Endometrial microvascular endothelial cells (primary cell): ENCODE measurements around the gene ERVH48-1. TPM values are rescaled to one million over a fixed set of nuclear protein-coding genes. Genes with fewer than 3 reads are reported as not detected.
"Not testable (repeated sequence)": the region's sequence is repeated elsewhere in the genome, so short reads cannot be mapped to it uniquely, and the experiment has no call there.

ENCODE experiments used
- in situ Hi-C: cut with HindIII; loops from 2 replicates; pipeline ENCODE4 v1.10.0; 2017; ENCODE audit warnings: low sequenced_read_pairs, low pct_unique_long_range_greater_than_20kb; ENCODE audit errors: inconsistent ontology term
- total RNA-seq: library from RNA; depleted of rRNA; stranded (reverse); fragments of >200 nt; gene quantifications from one replicate; pipeline ENCODE4 v1.2.3, GENCODE V29; 2015; ENCODE audit errors: inconsistent ontology term

The ERVH48-1 gene
- not detected for total RNA-seq

DNA sequence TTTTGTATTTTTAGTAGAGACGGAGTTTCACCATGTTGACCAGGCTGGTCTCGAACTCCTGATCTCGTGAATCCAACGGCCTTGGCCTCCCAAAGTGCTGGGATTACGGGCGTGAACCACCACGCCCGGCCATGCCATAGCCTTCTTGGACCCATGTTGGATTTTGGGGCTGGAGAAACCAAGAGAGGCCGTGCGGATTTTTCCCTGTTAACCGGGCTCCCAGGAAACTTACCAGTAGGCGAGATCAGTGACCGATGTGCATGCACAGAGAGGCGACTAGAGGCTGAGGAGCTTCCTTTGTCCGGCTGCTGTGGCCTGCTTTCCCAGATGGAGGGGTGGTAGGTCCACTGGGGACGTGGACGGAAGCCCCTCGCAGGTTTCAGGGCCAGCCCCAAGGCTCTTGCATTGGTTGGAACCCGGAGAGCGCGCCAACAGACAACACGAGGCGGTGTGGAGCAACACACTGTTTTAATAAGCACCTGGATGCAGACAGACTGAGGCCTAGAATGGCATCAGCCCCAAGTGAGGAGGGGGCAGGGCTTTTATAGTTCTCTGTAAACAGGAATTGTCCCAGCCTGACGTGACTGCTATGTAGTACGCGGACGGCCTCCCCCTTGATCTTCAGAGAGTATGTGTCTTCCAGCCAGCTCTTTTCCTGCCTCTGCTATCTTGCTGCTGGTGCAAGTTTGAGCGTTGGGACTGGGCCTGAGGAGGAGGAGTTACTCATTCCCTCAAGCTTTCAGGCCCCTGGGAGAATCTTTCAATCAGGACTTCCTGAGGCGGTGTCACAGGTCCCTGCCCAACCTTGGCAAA, at the start of gene ERVH48-1:
Gene ERVH48-1, minus strand, starts transcription at position 517 of the 813 bp plus-strand sequence. CDS start 6,624 bp downstream, outside the sequence.
- in situ Hi-C loops = no loop called here

DNA sequence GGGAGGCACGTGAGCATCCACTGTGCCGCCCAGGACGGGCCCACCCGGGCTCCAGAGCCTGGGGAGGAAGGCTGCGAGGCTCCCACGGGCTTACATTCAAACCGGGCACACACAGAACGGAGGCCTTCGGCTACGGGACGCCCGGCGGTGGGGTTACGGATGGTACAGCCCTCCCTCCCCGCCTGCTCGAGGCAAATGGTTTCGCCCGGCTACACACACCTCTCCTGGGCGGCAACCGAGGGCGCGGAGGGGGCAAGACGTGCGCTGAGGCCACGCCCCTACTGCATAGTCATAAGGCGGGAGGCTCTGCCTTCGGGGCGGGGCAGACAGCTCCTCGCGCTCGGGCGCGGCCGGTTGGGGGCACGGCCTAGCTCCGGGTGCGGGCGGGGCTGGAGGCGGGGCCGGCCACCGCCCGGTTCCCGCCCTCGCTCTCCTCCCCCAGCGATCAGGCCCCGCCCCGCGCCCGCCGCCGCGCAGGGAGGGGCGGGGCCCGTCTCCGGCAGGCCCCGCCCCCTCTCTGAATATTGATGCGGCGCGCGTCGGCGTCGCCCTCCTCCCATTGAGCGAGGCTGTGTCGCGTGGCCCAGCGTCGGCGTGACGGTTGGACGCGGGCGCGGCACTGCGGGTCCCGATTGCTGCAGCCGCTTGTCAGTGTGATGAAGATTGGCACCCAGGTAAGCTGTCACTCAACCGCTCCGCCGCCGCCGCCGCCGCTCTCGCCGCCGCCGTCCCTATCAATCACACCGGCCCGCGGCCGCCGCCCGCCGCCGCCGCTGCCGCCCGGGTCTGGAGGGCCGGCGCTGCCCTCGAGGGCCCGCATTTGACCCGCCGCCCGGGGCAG, 48.8 kb upstream of the ERVH48-1 start, which contains the start of gene PKNOX1:
Gene PKNOX1, plus strand, starts transcription at position 572 of the 841 bp plus-strand sequence. CDS start 29,820 bp downstream, outside the sequence.
- in situ Hi-C loops = no loop called here

DNA sequence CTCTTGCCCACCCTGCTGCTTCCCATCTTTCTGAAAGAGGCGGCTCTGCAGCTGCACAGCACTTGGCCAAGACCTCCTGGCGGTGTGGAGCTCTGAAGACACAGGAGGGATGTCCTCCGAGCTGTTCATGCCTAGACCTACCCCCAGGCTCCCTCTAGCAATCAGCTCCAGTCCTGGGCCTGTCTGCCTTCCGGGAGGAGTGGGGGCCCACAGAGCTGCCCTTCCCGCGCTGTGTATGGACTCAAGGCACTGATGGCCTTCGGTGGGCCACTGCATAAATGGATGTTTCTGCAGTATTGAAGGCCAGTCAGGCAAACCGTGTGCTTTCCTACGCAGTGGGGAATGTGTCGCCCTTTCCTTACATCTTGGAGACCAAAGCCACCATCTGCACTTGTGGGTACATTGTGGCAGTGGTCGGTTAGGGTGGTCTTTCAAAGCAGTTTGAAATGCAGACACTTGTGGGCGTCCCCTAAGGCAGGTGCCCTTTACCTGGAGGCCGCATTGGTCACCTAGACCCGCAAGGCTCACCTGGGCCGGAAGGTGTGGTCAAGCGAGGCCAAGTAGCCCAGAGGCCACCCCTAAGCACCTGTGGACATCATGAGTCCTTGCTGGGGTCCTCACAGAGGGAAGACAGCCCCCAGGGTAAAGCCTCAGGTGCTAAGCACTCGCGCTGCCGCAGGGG, 48.0 kb upstream of the ERVH48-1 start:
- in situ Hi-C loops = no loop called here

DNA sequence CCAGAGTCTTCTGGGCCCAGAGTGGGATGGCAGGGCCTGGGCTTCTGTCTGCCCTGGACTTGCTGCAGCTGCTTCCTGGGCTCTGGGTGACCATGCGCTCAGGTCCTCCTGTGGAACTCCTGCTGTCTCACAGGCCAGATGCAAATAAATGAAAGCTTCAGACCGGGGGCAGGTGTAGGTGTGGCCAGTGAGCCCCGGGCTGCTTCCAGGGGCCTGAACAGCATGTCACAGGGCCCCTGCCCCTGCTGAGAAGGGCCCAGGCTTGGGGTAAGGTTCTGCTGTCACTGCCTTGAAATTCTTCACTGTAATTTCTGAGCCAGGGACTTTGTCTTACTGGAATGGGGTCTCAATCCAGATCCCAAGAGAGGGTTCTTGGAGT, 46.5 kb upstream of the ERVH48-1 start:
- in situ Hi-C loops = no loop called here

DNA sequence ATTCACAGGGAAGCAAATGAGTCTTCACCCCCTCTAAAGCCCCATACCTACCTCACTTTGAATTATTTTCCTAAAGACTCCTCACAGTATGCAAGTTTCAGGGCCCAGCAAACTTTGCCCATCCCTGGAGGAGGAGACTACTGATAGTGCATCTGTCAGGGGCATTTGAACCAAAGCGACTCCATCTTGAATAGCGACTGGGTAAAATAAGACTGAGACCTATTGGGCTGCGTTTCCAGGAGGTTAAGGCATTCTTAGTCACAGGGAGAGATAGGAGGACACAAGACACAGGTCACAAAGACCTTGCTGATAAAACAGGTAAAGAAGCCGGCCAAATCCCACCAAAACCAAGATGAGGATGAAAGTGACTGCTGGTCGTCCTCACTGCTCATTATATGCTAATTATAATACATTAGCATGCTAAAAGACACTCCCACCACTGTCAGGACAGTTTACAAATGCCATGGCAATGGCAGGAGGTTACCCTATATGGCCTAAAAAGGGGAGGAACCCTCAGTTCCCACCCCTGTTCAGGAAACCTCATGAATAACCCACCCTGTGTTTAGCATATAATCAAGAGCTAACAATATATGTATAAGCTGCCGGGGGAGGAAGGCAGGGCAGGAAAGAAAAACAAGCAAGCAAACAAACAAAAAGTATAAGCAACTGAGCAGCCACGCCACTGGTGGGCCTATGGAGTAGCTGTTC, 45.7 kb upstream of the ERVH48-1 start:
- in situ Hi-C loops = no loop called here

DNA sequence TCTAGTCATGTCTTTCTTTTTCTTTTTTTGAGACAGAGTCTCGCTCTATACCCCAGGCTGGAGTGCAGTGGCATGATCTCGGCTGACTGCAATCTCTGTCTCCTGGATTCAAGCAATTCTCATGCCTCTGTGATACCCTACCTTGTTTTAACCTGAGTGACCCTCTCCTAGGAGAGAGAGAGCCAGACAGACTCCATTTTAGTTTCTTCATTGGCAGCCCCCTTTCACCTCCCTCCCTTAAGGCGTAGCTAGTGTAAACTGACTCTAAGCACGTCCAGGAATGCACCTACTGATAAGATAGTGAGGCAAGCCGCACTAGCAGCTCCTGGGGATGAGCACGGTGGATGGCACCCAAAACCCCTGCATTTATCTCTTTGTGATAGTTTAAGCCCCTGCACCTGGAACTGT, 43.8 kb upstream of the ERVH48-1 start:
- in situ Hi-C loops = no loop called here

DNA sequence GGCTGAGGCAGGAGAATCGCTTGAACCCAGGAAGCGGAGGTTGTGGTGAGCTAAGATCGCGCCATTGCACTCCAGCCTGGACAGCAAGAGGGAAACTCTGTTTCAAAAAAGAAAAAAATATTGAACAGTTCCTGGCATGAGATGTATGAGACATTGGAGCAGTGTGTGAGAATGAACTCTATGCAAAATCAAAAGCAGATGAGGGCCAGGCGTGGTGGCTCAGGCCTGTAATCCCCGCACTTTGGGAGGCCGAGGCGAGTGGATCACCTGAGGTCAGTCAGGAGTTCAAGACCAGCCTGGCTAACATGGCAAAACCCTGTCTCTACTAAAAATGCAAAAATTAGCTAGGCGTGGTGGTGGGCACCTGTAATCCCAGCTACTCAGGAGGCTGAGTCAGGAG, 42.2 kb upstream of the ERVH48-1 start:
- in situ Hi-C loops = not testable (repeated sequence)

DNA sequence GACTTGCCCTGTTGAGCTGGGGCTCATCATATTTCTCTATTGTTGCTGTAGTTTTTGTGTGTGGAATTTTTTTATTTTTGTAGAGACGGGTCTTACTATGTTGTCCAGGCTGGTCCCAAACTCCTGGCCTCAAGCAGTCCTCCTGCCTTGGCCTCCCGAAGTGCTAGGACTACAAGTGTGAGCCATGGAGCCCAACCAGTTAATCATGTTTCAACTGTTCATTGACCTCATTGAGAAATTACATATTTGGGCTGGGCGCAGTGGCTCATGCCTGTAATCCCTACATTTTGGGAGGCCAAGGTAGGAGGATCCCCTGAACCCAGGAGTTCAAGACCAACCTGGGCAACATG, 39.8 kb upstream of the ERVH48-1 start:
- in situ Hi-C loops = no loop called here

DNA sequence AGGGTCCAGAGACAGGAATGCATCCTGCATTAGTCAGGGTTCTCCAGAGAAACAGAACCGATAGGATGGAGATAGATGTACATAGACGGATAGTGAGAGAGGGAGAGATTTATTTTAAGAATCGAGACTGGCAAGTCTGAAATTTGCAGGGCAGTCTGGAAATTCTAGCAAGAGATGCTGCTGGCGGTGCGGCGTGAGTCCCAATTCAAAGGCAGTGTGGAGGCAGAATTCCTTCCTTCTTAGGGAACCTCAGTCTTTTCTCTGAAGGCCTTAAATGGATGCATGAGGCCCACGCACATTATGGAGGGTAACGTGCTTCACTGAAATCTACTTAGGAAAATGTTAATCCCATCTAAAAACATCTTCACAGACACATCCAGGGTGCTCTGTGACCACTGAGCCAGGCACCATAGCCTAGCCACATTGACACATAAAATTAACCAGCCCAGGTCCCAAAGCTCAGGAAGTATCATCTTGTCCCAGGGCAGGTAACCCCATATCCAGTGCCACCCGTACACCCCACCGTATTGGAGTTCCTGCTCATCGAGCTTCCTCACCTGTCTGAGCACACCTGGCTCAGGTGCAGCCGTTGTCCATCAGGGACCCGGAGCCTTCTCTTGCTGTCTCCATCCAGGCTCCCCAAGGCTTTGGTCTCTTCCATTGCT, 39.2 kb upstream of the ERVH48-1 start:
- in situ Hi-C loops = no loop called here

DNA sequence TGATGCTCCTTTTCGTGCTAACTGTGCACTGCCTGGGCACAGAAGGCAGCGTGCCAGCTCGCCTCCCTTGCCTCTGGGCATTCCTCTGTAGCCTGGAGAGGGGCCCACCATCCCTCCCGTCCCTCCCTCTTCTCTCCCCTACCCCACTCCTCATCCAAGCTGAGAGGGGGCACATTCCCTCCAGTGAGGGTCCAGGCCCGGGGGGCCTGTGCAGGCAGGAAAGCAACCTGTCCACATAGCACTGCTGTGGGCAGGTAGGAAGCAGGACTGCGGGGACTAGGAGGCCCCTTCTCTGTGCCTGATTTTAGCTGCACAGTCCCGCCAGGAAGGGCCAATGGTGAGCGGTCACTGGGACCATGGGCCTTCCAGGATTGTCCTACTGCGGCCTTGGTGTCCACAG, 38.7 kb upstream of the ERVH48-1 start:
- in situ Hi-C loops = no loop called here

DNA sequence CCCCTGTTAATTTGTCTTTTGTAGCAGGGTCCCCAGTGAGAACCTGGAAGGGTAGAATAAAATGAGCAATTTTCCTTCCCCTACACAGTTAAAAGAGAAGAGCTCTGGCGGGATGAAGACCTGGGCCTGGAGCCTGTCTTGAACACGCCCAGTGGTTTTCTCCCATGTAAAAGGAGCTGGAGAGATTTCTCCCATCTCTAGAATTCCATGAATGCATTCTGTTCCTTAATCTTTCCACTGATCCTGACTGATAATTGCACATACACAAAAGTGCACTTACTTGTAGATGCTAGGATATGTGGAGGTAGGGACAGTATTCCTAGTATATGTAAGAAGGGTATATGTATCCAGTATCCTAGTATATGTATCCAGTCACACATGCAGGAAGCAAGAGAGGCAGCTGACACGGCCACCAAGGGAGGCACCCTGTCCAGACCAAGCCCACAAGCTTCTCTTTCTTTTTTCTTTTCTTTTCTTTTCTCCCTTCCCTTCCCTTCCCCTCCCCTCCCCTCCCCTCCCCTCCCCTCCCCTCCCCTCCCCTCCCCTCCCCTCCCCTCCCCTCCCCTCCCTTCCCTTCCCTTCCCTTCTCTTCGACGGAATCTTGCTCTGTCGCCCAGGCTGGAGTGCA, 37.1 kb upstream of the ERVH48-1 start:
- in situ Hi-C loops = no loop called here

DNA sequence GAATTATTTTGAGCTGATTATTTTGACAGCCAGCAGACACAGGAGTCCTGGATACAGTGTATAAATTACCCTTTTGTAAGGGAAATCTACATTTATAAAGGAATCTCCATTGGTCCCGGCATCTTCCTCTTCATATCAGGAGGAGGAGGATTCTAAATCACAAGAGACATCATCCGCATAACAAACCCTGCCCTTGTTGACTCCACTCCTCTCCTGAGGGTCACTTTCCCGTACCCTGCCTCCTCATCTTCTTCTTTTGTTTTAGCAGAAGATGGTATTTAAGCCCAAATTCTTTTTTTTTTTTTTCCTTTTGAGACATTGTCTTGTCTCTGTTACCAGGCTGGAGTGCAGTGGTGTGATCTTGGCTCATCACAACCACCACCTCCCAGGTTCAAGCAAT, 34.3 kb upstream of the ERVH48-1 start:
- in situ Hi-C loops = no loop called here

DNA sequence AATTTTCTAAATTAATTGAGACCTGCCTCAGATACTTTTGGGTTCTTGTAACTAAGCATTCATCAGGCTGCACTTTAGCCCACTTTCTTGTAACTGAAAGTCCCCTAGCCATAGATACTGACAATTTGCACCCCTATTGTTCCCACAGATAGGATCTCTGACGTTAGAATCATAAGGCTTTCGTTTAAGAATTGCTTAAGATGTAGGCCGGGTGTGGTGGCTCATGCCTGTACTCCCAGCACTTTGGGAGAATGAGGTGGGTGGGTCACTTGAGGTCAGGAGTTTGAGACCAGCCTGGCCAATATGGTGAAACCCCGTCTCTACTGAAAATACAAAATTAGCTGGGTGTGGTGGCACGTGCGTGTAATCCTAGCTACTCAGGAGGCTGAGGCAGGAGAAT, 32.7 kb upstream of the ERVH48-1 start:
- in situ Hi-C loops = not testable (repeated sequence)

DNA sequence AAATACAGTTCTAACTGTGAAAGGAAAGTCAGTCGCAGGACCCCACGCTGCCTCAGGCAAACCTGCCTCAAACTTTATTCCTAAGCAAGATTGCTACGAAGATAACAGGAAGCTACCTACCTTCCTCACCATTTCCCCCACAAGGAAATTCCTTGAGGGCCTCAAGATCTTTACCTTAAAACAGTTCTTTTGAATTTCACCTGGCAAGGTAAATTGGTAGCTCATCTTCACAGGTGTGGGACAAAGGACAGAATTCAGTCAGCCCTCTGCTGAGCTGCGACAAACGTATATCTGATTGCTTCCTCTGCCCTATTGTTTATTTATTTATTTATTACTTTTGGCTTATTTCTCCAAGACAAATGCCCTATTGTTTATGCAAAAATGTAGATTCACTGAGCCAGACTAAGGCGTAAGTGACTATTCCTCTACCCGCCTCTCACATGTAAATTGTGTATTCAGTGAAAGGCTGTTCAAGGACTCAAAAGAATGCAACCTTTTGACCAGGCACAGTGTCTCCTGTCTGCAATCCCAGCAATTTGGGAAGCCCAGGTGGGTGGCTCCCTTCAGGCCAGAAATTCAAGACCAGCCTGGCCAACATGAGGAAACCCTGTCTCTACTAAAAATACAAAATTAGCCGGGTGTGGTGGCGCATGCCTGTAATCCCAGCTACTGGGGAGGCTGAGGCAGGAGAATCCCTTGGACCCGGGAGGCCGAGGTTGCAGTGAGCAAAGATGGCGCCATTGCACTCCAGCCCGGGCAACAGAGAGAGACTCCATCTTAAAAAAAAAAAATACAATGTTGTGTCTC, 31.6 kb upstream of the ERVH48-1 start:
- in situ Hi-C loops = no loop called here

DNA sequence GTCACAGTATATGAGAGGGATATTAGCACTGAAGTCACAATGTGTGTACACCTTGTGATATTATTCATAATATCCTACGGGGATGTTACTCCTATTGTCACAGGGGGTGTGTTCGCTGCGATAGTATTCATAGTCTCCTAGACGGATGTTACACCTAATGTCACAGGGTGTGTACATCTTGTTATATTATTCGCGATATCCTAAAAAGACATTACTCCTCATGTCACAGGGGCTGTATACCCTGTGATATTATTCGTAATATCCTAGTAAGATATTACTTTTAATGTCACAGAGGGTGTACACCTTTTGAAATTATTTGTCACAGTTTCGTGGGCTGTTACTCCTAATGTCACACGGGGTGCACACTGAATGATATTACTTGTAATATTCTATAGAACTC, 25.8 kb upstream of the ERVH48-1 start:
- in situ Hi-C loops = not testable (repeated sequence)

DNA sequence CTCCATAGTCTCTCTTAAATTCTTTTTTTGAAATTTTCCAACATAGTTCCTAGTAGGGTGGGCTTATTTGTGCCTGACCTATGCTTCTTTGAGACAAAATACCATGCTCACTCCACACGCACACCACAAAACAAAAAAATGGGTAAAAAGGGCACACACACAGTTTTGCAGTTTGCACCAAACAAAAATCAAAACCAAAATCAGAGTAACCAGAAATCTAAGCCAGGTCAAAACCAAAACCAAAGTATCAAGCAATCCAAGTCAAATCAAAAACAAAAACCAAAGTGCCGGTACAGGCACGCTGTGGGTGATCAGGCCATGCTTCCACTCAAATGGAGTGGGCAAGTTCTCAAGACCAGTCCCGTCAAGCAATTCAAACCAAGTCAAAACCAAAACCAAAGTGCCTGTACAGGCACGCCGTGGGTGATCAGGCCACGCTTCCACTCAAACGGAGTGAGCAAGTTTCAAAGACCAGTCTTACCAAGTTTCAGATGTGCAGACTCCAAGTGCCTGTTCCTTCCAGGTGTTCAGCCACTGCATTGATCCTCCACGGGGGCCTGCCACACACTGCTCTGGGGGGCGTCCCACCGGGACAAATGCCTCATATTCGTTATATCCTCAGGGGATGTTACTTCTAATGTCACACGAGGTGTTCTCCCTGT, 23.8 kb upstream of the ERVH48-1 start:
- in situ Hi-C loops = not testable (repeated sequence)

DNA sequence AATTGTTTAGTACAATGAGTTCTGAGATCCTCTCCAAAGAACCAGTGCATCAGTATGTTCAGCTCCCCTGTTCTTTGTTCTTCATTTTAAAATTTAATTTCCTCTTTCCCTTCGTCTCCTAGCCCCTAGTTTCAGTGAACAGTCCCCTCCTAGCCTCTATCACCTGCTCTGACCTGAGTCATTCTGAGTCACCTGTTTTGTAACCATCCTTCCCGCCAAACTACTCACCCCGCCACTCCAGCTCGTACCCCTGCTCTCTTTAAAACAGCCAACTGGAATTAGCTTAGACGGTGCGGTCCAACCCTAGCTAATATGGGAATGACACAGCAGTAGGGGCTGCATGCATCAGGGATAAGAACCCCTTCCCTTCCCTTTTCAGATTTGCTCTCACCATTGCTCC, 16.8 kb upstream of the ERVH48-1 start:
- in situ Hi-C loops = no loop called here
